ENCODE measurements around the gene KCNG4.

DNA sequence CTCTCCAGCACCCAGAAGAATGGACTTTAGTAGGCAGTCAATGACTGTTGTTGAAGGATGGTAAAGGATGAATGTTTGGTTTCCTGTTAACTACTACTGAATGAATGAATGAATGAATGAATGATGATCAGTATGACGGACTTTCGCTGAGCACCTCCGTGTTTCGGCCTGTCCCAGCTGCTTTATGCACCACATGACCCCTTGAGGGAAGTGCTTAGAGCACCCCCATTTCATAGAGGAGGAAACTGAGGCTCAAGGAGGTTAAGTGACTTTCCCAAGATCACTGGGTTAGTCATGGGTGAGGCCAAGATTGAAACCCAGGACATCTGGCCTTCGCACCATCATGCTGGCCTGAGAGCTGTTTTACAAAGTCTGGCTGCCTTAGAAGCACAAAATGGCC lies 6.8 kb downstream of the KCNG4 start:
- TF ChIP-seq SMC3 (conservative IDR thresholded peaks at IDR 0.05; ENCODE audit: poor library complexity) (no peak), EZH2 (IDR thresholded peaks at IDR 0.05; ENCODE audit: borderline replicate concordance, insufficient read depth, low read length, poor library complexity, severe bottlenecking) (no peak)

Data from neural cell (in vitro differentiated cells).